ENCODE measurements around the gene WFDC2. TPM values are rescaled to one million over a fixed set of nuclear protein-coding genes. Genes with fewer than 3 reads are reported as not detected.

The WFDC2 gene
- total and polyA plus RNA-seq, 2 of the 8 experiments (the other 6 are each of a cell fraction or from before 2014, with no cell fraction given) = 77.9 to 137 TPM

DNA sequence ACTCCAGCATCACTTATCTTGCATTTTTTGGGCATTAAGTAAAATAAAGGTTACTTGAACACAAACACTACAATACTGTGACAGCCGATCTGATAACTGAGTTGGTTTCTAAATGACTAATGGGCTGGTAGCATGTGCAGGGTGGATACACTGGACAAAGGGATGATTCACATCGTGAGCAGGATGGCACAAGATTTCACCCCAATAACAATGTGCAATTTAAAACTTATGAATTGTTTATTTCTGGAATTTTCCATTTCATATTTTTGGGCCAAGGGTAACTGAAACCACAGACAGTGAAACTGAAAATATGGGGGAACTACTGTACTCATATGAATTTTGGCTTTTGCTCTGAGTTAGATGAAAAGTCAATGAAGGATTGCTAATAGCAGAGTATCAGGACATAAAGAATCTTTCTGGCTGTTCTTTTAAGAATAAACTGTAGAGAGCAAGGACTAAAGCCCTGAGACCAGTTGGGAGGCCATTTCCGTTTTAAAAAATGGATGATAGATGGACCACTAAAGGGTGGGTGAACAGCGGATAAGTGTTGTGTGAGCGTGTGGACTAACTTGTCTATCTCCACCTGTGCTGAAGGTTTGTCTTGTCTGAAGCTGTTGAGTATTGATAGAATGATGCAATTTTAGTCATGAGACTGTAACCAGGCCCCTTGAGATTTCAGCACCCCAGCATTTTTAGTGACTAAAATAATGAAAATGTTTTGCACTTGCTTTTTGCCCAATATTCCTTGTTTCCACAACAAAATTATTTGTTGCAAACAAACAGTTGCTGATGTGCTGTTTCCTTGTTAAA is 37.7 kb downstream of the WFDC2 start:
- no peaks in the 10 kb centered on the region for H3K36me3 ChIP-seq (ENCODE audit: control insufficient read depth in 2 of 4, insufficient read depth in 4 of 4, low read length in 3 of 4)
- H4K5ac ChIP-seq (ENCODE audit: insufficient read length, low read depth, low read length) = no peak overlapping the region
- no peaks in the 10 kb centered on the region for H3K79me2 ChIP-seq (ENCODE audit: control insufficient read depth in 1 of 2, insufficient read depth in 2 of 2, low read length in 2 of 2)
- no peaks in the 10 kb centered on the region; a peak in 1 of 7 replicates for H3K4me1 ChIP-seq (replicated peaks in 1 of 4; ENCODE audit: control insufficient read depth in 3 of 4, insufficient read depth in 4 of 4, low read length in 3 of 4)
- no peak overlapping the region for H2BK120ac ChIP-seq (replicated peaks; ENCODE audit: low read depth, low read length)
- H2BK20ac ChIP-seq (ENCODE audit: low read length) = no peak overlapping the region
- H3K27ac ChIP-seq (ENCODE audit: low read depth, low read length) = no peak overlapping the region
- no peak overlapping the region for H3K4ac ChIP-seq (replicated peaks; ENCODE audit: insufficient read length, low read depth, low read length)
- no peak overlapping the region for H3K4me2 ChIP-seq (ENCODE audit: insufficient read depth in 1 of 2, low read depth in 2 of 2, low read length in 2 of 2)
- no peak overlapping the region for H2BK15ac ChIP-seq (ENCODE audit: low read length)
- H3K9ac ChIP-seq (replicated peaks in 1 of 4; ENCODE audit: extremely low read depth in 1 of 4, low read depth in 3 of 4, low read length in 3 of 4) = no peak overlapping the region
- no peak overlapping the region for H3K4me3 ChIP-seq (ENCODE audit: extremely low read depth in 1 of 4, insufficient read depth in 2 of 4, low read depth in 3 of 4, low read length in 4 of 4)
- H4K20me1 ChIP-seq (replicated peaks in 1 of 2; ENCODE audit: control insufficient read depth in 1 of 2, insufficient read depth in 2 of 2, low read length in 2 of 2) = no peaks in the 10 kb centered on the region
- H3K79me1 ChIP-seq (ENCODE audit: low read depth, low read length) = no peaks in the 10 kb centered on the region
- DNase-seq (ENCODE audit: low read depth in 1 of 2, low spot score in 2 of 2) = no peak
- FAIRE-seq = no peak
- ChIA-PET CTCF (ENCODE audit: partially characterized antibody) (interaction anchor here (0.7 to 0.8 kb wide), 2 partner anchors 187 to 188 kb away, joined by 3 read pairs; no protein-coding TSS in a partner anchor), POLR2A (ENCODE audit: partially characterized antibody) (no interaction called here)
- H3K56ac ChIP-seq (replicated peaks; ENCODE audit: insufficient read length, low read depth, low read length) = no peak overlapping the region
- WGBS, 2 experiments (ENCODE audit: extremely low coverage in 1 of 2, insufficient coverage in 1 of 2, insufficient read length in 1 of 2, insufficient replicate concordance in 2 of 2, low coverage in 1 of 2, low lambda C conversion rate in 2 of 2, missing lambda C conversion rate in 1 of 2) = 90% methylated on average over 5 of the region's 5 CpGs; no CpG with 5 or more reads in 1 of the 2 experiments
- H3K23me2 ChIP-seq (ENCODE audit: low read depth, low read length) = no peaks in the 10 kb centered on the region; the same call in 1 of the 2 replicates
- H3K18ac ChIP-seq (ENCODE audit: extremely low read depth, low read length) = no peak overlapping the region
- no peak overlapping the region for H3K14ac ChIP-seq (ENCODE audit: insufficient read length)
- H4K8ac ChIP-seq (ENCODE audit: extremely low read depth, insufficient read depth, low read length) = no peak overlapping the region
- no peaks in the 10 kb centered on the region for H3K27me3 ChIP-seq (replicated peaks in 1 of 4; ENCODE audit: control insufficient read depth in 3 of 4, extremely low read depth in 1 of 4, insufficient read depth in 3 of 4, low read length in 3 of 4)
- TF ChIP-seq BRCA1 (IDR thresholded peaks at IDR 0.05; ENCODE audit: low read depth, low read length) (no peak), CTCF (IDR thresholded peaks at IDR 0.05; ENCODE audit: control extremely low read depth in 1 of 3, insufficient read depth in 1 of 3, low read depth in 1 of 3, low read length in 3 of 3) (no peak)
- no peak overlapping the region for H3K23ac ChIP-seq (ENCODE audit: insufficient read length)
- H2BK5ac ChIP-seq (ENCODE audit: low read depth, low read length) = no peak overlapping the region
- H2AFZ ChIP-seq (ENCODE audit: low read length) = no peak overlapping the region
- H2AK5ac ChIP-seq (ENCODE audit: low read depth, low read length) = no peak overlapping the region
- no peak overlapping the region for H2BK12ac ChIP-seq (ENCODE audit: low read depth, low read length)
- no peaks in the 10 kb centered on the region for H3K9me3 ChIP-seq (ENCODE audit: insufficient read depth in 2 of 2, low read depth in 1 of 2, low read length in 1 of 2)
- H4K91ac ChIP-seq (replicated peaks; ENCODE audit: insufficient read length, low read length) = no peak overlapping the region

All from H1 (cell line).